NB4 (cell line): Measurements from ENCODE around the gene ST6GALNAC1.

Experiments used
- DNase-seq: peaks from one replicate; pipeline ENCODE4 v3.0.0; 2010; ENCODE audit warnings: low read depth
- H3K4me3 ChIP-seq: one replicate; pipeline ENCODE4 v1.5.1; 2011; ENCODE audit warnings: mild to moderate bottlenecking, low read depth, low read length, moderate library complexity
- MYC ChIP-seq: IDR thresholded peaks from 2 replicates; pipeline ENCODE4 v1.6.1; 2011; ENCODE audit warnings: low read depth, low read length
- POLR2A ChIP-seq: IDR thresholded peaks from 2 replicates; pipeline ENCODE4 v1.6.1; 2011; ENCODE audit warnings: mild to moderate bottlenecking; ENCODE audit not compliant: insufficient read length; ENCODE audit errors: extremely low read depth
- TF ChIP-seq, protein P1 (sequence below): IDR thresholded peaks from 2 replicates; pipeline ENCODE4 v1.6.1; 2011; ENCODE audit warnings: low read depth, low read length
- TF ChIP-seq, protein P2 (sequence below): IDR thresholded peaks from one replicate; pipeline ENCODE4 v1.5.1; 2012; ENCODE audit warnings: low read depth, low read length

Gene ST6GALNAC1

DNA sequence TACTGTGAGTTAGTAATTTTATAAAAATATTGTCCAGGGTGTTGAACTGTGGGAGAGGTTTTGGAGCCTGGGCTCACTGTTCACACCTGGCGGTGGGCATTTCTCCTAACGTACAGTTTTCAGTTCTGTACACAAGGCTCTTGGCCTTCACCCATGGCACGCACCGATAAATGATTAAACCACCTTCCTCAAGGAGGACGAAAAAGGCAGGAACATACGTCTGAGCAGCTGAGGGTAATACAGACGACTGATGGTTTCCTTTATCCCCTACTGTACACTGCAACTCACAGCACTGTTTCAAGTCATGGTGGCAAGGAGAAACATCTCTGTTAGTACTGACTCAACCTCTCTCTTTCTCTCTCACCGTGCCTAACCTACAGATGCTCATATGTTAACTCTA is 1.4 kb upstream of the ST6GALNAC1 start:
- no peak for DNase-seq
- no peak overlapping the region for H3K4me3 ChIP-seq
- TF ChIP-seq MYC (no peak), POLR2A (no peak)
- TF ChIP-seq, protein P1, sequence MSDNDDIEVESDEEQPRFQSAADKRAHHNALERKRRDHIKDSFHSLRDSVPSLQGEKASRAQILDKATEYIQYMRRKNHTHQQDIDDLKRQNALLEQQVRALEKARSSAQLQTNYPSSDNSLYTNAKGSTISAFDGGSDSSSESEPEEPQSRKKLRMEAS, result no peak
- TF ChIP-seq, protein P2, sequence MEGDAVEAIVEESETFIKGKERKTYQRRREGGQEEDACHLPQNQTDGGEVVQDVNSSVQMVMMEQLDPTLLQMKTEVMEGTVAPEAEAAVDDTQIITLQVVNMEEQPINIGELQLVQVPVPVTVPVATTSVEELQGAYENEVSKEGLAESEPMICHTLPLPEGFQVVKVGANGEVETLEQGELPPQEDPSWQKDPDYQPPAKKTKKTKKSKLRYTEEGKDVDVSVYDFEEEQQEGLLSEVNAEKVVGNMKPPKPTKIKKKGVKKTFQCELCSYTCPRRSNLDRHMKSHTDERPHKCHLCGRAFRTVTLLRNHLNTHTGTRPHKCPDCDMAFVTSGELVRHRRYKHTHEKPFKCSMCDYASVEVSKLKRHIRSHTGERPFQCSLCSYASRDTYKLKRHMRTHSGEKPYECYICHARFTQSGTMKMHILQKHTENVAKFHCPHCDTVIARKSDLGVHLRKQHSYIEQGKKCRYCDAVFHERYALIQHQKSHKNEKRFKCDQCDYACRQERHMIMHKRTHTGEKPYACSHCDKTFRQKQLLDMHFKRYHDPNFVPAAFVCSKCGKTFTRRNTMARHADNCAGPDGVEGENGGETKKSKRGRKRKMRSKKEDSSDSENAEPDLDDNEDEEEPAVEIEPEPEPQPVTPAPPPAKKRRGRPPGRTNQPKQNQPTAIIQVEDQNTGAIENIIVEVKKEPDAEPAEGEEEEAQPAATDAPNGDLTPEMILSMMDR, result no peak

GRCh38 chr17:76642994-76643393 is 563 bp downstream of the ST6GALNAC1 start:
- H3K4me3 ChIP-seq, result no peak overlapping the region
- no peak for DNase-seq
- TF ChIP-seq, protein P2, result no peak
- TF ChIP-seq, protein P1, result no peak
- TF ChIP-seq MYC, result no peak

GRCh38 chr17:76642032-76642561 is 1.5 kb downstream of the ST6GALNAC1 start:
- DNase-seq, result no peak
- no peak overlapping the region for H3K4me3 ChIP-seq
- TF ChIP-seq, protein P2, result no peak
- TF ChIP-seq, protein P1, result no peak
- no peak for TF ChIP-seq POLR2A
- TF ChIP-seq MYC, result no peak

- TF ChIP-seq, protein P1, result no peak
- TF ChIP-seq POLR2A, result no peak
- TF ChIP-seq, protein P2, result no peak
- no peak for TF ChIP-seq MYC
- H3K4me3 ChIP-seq, result no peak overlapping the region
- no peak for DNase-seq
These were observed 2.1 kb downstream of the ST6GALNAC1 start for GRCh38 chr17:76641501-76641900.

DNA sequence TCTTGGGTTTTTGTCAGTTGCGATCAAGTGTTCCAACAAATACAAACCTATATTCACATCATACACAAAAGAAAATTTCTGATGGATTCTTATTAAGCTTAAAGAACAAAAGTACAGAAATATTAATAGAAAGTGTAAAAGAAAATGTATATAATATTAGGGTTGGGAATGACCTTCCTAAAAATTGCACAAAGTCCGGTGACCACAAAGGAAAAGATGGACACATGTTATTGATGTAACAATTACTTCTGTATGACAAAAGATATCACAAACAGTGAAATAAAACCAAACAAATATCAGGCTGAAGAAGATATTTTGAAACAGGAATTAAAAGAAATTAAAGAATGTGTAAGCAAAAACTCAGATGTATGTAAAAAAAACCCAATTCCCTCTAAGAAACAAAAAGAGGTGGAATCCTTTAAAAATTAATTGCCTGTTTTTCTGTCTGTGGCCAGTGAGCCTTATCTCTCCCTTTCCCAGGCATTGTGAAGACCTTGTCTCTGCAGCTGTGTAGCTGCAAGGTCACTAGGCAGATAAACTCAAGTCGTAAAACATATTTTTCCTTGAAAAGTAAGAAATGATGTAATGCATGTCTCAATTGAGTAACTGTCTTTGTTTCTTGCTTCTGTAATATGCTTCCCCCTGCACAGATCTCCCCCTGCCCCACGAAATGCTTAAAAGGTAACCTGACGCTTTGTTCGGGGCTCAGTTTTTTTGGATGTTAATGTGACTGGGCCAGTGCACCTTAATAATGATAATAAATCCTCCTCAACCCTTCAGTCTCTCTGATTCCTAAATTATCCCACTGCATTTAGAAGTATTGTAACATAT is 2.8 kb downstream of the ST6GALNAC1 start:
- H3K4me3 ChIP-seq, result no peak overlapping the region
- DNase-seq, result peak; percentile 47
- TF ChIP-seq, protein P1, result no peak
- TF ChIP-seq POLR2A (no peak), MYC (no peak)
- TF ChIP-seq, protein P2, result no peak
